ENCODE results near the gene AKT3.

Gene AKT3

DNA sequence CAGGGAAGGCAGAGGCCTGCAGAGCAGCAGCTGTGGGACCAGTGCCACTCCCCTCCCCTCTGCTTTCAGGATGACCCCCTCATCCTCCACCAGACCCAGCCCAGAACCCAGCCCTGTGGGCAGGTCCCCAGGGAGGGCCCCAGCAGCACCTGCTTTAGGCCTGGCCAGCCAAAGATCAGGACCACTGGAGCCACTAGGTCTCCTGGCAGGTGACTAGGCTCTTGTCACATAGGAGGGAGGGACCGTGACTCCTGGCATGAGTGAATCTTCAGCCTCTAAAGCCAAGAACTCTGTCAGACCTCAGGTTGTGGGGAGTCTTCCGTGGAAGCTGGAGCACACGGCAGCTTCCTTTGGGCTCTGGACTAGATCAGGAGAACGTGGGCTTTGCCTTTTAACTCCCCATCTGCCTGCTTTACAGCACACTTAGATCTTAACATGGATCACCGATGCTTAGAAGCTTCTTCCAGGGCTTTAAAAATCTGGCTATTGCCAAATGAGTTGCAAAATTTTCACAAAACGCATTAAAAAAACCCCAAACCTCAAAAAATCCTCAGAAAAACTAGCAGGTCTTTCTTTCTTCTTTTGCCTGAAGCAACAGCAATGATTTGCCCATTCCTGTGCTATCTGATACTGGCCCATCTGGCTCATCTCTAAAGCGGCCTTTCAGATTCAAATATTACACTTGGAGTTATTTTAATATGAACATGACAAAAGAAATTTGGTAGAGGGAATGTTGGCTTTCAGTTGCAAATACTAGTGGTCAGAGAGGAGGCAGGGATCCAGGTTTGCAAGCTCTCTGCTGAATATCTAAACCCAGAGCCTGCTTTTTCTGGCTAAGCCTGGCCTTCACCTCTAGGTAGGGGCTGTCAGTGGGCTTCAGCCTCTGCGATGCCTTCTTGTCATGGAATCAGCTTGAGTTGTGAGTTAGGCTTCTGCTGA is 359.0 kb downstream of the AKT3 start:
- TF ChIP-seq CTCF (IDR thresholded peaks at IDR 0.05; ENCODE audit: borderline replicate concordance, control extremely low read depth, extremely low read depth, insufficient read depth, missing control alignments): no peak
- in situ Hi-C loops (cut with MboI; ENCODE audit: low sequenced_read_pairs, unreplicated experiment): no loop called here
- no peak for DNase-seq (ENCODE audit: low spot score)

DNA sequence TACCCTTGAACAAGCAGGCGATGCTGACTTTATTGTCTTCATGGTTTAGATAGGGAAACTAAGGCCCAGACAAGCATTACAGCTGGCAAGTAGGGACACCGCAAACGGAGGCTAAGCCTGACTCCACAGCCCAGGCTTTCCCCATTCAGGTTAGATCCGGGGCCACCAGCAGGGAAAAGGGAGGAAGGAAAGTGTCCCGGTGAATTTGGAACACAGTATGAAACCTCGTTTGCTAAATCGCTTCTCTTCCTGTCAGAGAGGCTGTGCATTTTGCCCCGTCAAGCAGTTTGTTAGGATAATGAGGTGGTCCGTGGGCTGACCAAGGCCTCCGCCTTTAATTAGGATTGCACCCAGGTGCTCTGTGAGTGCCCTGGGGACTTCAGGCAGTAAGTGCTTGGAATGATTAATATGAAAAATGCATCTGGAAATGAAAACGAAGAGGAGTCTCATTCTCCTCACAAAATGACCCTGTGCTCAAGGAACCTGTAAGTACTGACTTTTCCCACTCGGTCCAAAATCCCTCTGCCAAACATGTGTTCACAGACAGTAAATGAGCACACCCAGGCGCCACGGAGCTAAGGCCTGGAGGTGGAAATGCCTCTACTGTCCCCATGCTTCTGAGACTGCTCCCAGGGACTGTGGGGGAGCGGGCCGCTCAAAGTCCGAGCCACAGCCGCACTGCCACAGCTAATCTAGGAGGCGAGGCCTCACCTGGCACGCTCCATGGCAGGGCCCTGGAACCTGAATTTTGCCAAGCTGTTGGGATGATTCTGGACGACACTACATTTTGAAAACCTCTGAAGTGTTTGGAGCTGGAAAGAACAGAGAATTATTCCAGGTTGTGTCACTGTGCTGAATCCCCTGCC is 360.1 kb downstream of the AKT3 start:
- no peak for DNase-seq (ENCODE audit: low spot score)
- no peak for TF ChIP-seq CTCF (IDR thresholded peaks at IDR 0.05; ENCODE audit: borderline replicate concordance, control extremely low read depth, extremely low read depth, insufficient read depth, missing control alignments)
- in situ Hi-C loops (cut with MboI; ENCODE audit: low sequenced_read_pairs, unreplicated experiment): no loop called here

DNA sequence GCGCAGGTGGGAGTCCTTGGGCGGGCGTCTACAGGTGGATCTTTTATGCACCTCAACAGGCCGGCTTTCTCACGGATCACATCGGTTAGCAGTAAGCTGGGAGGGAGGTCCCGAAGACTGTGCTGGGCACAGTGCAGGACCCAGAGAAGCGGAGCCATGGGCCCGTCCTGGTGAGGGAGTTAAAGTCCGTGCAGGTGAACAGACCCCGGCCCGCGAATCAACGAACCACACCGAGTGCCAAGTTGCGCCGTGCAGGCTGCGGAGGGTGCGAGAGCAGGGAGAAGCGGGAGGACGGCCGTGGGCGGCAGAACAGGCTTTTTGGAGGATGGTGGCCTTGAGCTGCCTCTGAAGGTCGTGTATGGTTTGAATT is 360.9 kb downstream of the AKT3 start:
- no peak for TF ChIP-seq CTCF (IDR thresholded peaks at IDR 0.05; ENCODE audit: borderline replicate concordance, control extremely low read depth, extremely low read depth, insufficient read depth, missing control alignments)
- in situ Hi-C loops (cut with MboI; ENCODE audit: low sequenced_read_pairs, unreplicated experiment): no loop called here
- no peak for DNase-seq (ENCODE audit: low spot score)

DNA sequence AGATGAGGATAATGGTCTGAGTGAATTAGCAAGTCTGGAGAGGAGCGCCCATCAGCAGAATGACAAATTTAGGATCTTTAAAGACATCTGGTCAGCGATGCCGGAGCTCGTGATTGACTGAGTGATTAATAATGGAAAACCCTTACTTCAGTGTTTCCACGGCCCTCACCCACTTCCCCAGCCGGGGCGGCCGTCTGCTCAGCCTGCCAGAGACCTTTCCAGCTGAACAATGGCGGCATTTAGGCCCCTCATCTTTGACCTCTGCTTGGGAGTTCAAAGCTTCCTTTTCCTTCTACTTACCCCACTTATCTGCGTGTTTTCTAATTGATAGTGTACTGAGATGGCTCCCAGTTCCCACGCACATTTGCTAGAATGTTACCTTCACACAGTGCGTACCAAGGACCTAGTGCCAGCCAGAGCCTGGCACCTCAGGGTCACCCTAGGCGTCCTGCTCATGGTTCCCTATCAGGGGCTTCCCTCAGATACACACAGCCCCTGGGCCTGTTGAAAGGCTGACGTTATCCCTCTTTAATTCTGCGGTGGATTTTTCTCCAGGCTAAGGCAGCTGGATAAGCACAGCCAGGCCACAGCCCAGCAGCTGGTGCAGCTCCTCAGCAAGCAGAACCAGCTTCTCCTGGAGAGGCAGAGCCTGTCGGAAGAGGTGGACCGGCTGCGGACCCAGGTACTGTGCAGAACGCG is 361.4 kb downstream of the AKT3 start:
- TF ChIP-seq CTCF (IDR thresholded peaks at IDR 0.05; ENCODE audit: borderline replicate concordance, control extremely low read depth, extremely low read depth, insufficient read depth, missing control alignments): no peak
- in situ Hi-C loops (cut with MboI; ENCODE audit: low sequenced_read_pairs, unreplicated experiment): no loop called here
- DNase-seq (ENCODE audit: low spot score): no peak

DNA sequence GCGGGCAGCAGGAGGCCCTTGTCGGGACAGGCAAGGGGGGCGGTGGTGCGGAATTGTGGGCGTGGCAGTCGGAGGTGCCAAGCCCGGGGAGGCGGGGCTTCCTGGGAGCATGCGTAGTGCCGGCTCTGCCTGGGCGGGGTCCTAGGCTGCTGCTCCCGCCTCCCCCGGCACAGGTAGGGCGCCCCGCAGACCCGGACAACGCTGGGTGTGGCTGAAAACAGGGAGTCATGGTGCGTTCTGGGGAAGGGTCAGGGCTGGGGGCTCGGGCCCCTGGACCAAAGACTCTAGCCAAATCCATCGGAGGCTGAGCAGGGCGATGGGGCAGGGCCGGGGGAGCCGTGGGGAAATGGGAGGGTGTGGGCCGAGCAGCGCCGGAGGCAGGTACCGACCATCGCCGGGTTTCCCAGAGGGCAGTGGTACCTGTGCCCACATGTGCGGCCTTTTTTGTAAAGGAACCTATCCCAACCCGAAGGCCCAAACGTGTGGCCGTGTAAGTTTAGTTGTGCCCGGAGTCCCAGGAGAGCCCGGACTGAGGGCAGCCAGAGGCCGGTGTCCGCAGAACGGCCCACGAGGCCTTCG is 362.3 kb downstream of the AKT3 start:
- no peak for DNase-seq (ENCODE audit: low spot score)
- TF ChIP-seq CTCF (IDR thresholded peaks at IDR 0.05; ENCODE audit: borderline replicate concordance, control extremely low read depth, extremely low read depth, insufficient read depth, missing control alignments): no peak
- in situ Hi-C loops (cut with MboI; ENCODE audit: low sequenced_read_pairs, unreplicated experiment): no loop called here

All from GM13976 (cell line).